ENCODE data around the gene CACNA2D3.

- no peak for TF ChIP-seq POLR2A (IDR thresholded peaks at IDR 0.05)
- no peak for TF ChIP-seq CTCF (IDR thresholded peaks at IDR 0.05)
Measured at GRCh38 chr3:54935869-54936268, 813.5 kb downstream of the CACNA2D3 start.
